ENCODE results near the gene PIAS3. TPM values are rescaled to one million over a fixed set of nuclear protein-coding genes. Genes with fewer than 3 reads are reported as not detected.

The PIAS3 gene
- total and polyA plus RNA-seq, 2 experiments from 2014 or later: 18.1 to 51.2 TPM

DNA sequence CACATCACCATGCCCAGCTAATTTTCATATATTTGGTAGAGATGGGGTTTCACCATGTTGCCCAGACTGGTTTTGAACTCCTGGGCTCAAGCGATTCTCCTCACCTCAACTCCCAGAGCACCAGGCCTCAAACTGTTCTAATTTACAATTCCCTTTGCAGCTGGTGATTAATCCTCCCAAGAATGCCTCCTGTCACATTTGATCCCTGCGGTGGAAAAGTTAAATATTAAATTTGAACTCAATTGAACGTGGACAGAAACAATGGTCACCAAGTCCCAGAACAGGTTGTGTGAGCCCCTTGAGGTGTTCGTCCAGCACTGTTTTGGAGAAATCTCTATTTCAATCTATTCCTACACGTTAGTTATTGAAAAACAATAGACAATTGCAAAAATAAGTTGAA is 28.8 kb upstream of the PIAS3 start:
- DNase-seq (ENCODE audit: low spot score): no peak
- no peaks in the 10 kb centered on the region for H3K79me2 ChIP-seq
- H3K36me3 ChIP-seq (replicated peaks; ENCODE audit: insufficient read depth, low read depth): no peaks in the 10 kb centered on the region
- H3K4me2 ChIP-seq: no peak overlapping the region
- no peaks in the 10 kb centered on the region for H3K9me3 ChIP-seq (ENCODE audit: low read depth)
- no peaks in the 10 kb centered on the region for H3K9me2 ChIP-seq (replicated peaks; ENCODE audit: insufficient read depth)
- 65% methylated on average over 5 of the region's 5 CpGs for WGBS (ENCODE audit: low lambda C conversion rate, missing lambda C conversion rate)
- peaks cover 16% of the 10 kb centered on the region for H3K4me1 ChIP-seq (ENCODE audit: insufficient read depth)
- no peak overlapping the region for H3K27ac ChIP-seq
- H4K20me1 ChIP-seq (ENCODE audit: insufficient read depth, poor library complexity, severe bottlenecking): no peaks in the 10 kb centered on the region
- peaks cover 20% of the 10 kb centered on the region for H3K27me3 ChIP-seq
- no peak overlapping the region for H2AFZ ChIP-seq
- no peak overlapping the region for H3K4me3 ChIP-seq
- TF ChIP-seq, protein P1, sequence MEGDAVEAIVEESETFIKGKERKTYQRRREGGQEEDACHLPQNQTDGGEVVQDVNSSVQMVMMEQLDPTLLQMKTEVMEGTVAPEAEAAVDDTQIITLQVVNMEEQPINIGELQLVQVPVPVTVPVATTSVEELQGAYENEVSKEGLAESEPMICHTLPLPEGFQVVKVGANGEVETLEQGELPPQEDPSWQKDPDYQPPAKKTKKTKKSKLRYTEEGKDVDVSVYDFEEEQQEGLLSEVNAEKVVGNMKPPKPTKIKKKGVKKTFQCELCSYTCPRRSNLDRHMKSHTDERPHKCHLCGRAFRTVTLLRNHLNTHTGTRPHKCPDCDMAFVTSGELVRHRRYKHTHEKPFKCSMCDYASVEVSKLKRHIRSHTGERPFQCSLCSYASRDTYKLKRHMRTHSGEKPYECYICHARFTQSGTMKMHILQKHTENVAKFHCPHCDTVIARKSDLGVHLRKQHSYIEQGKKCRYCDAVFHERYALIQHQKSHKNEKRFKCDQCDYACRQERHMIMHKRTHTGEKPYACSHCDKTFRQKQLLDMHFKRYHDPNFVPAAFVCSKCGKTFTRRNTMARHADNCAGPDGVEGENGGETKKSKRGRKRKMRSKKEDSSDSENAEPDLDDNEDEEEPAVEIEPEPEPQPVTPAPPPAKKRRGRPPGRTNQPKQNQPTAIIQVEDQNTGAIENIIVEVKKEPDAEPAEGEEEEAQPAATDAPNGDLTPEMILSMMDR (IDR thresholded peaks at IDR 0.05; ENCODE audit: poor library complexity): no peak
- TF ChIP-seq EZH2phosphoT487 (IDR thresholded peaks at IDR 0.05; ENCODE audit: low read depth, severe bottlenecking, unreplicated experiment): no peak
- TF ChIP-seq EZH2 (IDR thresholded peaks at IDR 0.05; ENCODE audit: borderline replicate concordance): no peak

DNA sequence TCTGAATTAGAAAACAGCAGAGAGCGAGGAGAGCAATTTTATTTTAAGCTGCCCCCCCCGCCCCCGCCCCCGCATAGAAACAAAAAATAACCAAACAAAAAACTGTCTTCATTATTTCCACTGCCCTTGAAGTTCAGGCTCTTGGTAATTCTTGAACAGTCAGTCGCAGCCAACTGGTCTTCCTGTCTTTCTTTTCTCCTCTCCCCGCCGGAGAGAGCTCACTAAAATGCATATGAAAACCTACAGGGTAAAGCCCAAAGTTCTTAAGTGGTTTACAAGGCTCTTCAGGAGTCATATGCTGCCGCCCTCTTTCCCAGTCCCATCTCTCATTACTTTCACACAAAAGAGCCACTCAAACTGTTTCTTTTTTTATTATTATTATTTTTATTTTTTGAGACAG is 27.9 kb upstream of the PIAS3 start:
- H3K4me3 ChIP-seq: no peak overlapping the region
- peaks cover 12% of the 10 kb centered on the region for H3K4me1 ChIP-seq (ENCODE audit: insufficient read depth)
- no peaks in the 10 kb centered on the region for H3K9me3 ChIP-seq (ENCODE audit: low read depth)
- TF ChIP-seq, protein P1 (IDR thresholded peaks at IDR 0.05; ENCODE audit: poor library complexity): no peak
- TF ChIP-seq EZH2phosphoT487 (IDR thresholded peaks at IDR 0.05; ENCODE audit: low read depth, severe bottlenecking, unreplicated experiment) (no peak), EZH2 (IDR thresholded peaks at IDR 0.05; ENCODE audit: borderline replicate concordance) (no peak)
- H3K36me3 ChIP-seq (replicated peaks; ENCODE audit: insufficient read depth, low read depth): no peaks in the 10 kb centered on the region
- no peaks in the 10 kb centered on the region for H3K79me2 ChIP-seq
- H3K27ac ChIP-seq: no peak overlapping the region
- H3K9me2 ChIP-seq (replicated peaks; ENCODE audit: insufficient read depth): no peaks in the 10 kb centered on the region
- peaks cover 20% of the 10 kb centered on the region for H3K27me3 ChIP-seq
- H3K4me2 ChIP-seq: no peak overlapping the region
- WGBS (ENCODE audit: low lambda C conversion rate, missing lambda C conversion rate): 62% methylated on average over 8 of the region's 8 CpGs
- DNase-seq (ENCODE audit: low spot score): no peak
- H4K20me1 ChIP-seq (ENCODE audit: insufficient read depth, poor library complexity, severe bottlenecking): no peaks in the 10 kb centered on the region
- H2AFZ ChIP-seq: no peak overlapping the region

GRCh38 chr1:145886390-145886789 is 27.5 kb upstream of the PIAS3 start:
- H2AFZ ChIP-seq: peak overlapping the region; percentile 73
- peaks cover 8% of the 10 kb centered on the region for H3K4me1 ChIP-seq (ENCODE audit: insufficient read depth)
- WGBS (ENCODE audit: low lambda C conversion rate, missing lambda C conversion rate): 54% methylated on average over 11 of the region's 11 CpGs
- H3K9me2 ChIP-seq (replicated peaks; ENCODE audit: insufficient read depth): no peaks in the 10 kb centered on the region
- no peaks in the 10 kb centered on the region for H3K36me3 ChIP-seq (replicated peaks; ENCODE audit: insufficient read depth, low read depth)
- H3K27me3 ChIP-seq: peaks cover 20% of the 10 kb centered on the region
- no peaks in the 10 kb centered on the region for H3K79me2 ChIP-seq
- TF ChIP-seq, protein P1 (IDR thresholded peaks at IDR 0.05; ENCODE audit: poor library complexity): no peak
- TF ChIP-seq EZH2phosphoT487 (IDR thresholded peaks at IDR 0.05; ENCODE audit: low read depth, severe bottlenecking, unreplicated experiment) (no peak), EZH2 (IDR thresholded peaks at IDR 0.05; ENCODE audit: borderline replicate concordance) (no peak)
- DNase-seq (ENCODE audit: low spot score): no peak
- H4K20me1 ChIP-seq (ENCODE audit: insufficient read depth, poor library complexity, severe bottlenecking): no peaks in the 10 kb centered on the region
- H3K4me2 ChIP-seq: peak overlapping the region; percentile 85
- H3K9me3 ChIP-seq (ENCODE audit: low read depth): no peaks in the 10 kb centered on the region
- no peak overlapping the region for H3K27ac ChIP-seq
- H3K4me3 ChIP-seq: peak overlapping the region; percentile 65

All from hepatocyte (in vitro differentiated cells).